ENCODE measurements around the gene STYXL2. TPM values are rescaled to one million over a fixed set of nuclear protein-coding genes. Genes with fewer than 3 reads are reported as not detected.

The STYXL2 gene
- total RNA-seq, 1 experiment from 2014 or later: 0.10 TPM

GRCh38 chr1:167101754-167102153, 7.9 kb downstream of the STYXL2 start:
- no peak for DNase-seq (ENCODE audit: low spot score)
- in situ Hi-C loops (cut with HindIII; ENCODE audit: low sequenced_read_pairs): no loop called here

DNA sequence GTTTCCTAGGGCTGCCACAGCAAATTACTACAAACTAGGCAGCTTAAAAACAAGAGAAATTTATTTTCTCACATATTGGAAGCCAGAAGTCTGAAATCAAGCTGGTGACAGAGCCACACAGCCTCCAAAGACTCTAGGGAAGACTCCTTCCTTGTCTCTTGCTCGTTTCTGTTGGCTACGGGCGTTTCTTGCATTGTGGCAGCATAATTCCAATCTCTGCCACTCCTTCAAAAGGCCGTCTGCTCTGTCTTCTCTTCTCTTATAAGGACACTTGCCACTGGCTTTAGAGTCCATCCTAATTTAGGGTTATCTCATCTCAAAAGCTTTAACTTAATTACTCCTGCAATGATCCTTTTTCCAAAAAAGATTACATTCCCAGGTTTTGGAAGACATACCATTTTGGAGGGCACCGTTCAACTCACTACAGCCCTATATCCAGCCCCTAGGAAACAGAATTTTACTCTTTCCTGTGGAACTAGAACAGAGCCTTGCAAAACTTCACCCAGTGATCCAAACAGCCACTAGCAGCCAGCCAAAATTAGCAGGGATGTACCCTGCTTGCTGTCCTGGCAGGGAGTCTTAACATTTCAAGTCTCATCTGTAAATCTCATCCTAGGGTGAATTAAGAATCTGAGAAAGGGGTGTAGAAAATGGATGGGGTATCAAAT, 9.2 kb downstream of the STYXL2 start:
- in situ Hi-C loops (cut with HindIII; ENCODE audit: low sequenced_read_pairs): no loop called here

GRCh38 chr1:167104256-167104633, 10.4 kb downstream of the STYXL2 start:
- no peak for DNase-seq (ENCODE audit: low spot score)
- in situ Hi-C loops (cut with HindIII; ENCODE audit: low sequenced_read_pairs): no loop called here

More for the DNA sequence above, 9.2 kb downstream of the STYXL2 start:
- no peak for DNase-seq (ENCODE audit: low spot score)

DNA sequence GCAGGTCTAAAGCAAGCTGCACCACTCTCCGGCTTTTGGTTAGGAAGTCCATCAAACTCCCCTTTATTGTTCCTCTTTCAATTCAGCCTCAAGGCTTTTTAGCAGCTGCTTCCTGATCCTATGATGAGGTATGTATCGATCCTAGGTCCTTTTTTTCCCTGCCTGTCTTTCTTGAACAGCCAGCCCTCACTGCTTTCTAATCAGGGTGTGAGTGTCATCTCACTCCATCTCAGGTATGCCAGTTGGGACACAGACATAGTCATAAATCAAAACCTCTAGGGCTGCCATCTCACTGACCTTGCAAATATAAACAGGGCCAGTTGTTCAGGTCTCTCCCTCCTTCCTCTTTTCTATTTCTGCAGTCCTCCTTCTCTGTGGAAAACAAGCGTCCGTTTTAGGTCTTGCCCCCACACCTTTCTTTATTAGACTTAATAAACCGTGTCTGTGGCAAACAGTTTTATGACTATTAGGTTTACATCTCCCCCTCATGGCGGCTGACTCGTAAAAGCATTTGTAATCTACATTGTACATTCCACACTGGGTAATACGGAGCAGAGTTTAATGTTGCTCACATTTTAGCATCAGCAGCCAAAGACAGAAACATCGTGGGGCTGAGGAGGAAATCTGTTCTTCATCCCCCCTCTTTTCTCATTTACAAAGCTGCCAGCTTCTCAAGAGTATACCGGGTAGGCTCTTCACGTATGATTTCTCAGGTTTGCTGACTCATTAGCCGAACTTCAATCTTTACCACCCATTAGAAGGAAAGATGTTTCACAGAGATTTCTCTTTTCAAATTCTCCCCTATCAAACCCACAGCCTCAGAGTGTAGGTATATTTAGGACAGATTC, 11.6 kb downstream of the STYXL2 start:
- in situ Hi-C loops (cut with HindIII; ENCODE audit: low sequenced_read_pairs): no loop called here
- peak; percentile 61 for DNase-seq (ENCODE audit: low spot score)

GRCh38 chr1:167106119-167106461, 12.2 kb downstream of the STYXL2 start:
- peak; percentile 49 for DNase-seq (ENCODE audit: low spot score)
- in situ Hi-C loops (cut with HindIII; ENCODE audit: low sequenced_read_pairs): no loop called here

GRCh38 chr1:167107456-167107855, 13.6 kb downstream of the STYXL2 start:
- no peak for DNase-seq (ENCODE audit: low spot score)
- in situ Hi-C loops (cut with HindIII; ENCODE audit: low sequenced_read_pairs): no loop called here

GRCh38 chr1:167109125-167109524, 15.2 kb downstream of the STYXL2 start:
- DNase-seq (ENCODE audit: low spot score): no peak
- in situ Hi-C loops (cut with HindIII; ENCODE audit: low sequenced_read_pairs): no loop called here

DNA sequence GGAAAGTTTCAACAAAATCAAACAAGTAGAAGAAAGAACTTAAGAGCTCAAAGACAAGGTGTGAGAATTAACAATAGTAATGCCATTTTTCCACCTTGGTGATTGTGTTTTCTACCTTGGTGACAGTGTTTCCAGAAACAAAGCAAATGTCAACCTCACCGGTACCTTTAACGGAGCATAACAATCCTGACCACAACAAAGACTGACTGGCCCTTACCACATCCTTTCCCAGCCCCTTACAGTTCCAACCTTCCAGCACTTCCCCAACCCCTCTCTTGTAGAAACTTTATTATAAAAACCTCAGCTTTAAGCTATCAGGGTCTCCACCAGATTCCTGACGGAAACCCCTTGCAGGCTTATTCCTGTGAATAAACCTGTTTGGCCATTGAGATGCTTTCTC, 16.7 kb downstream of the STYXL2 start:
- DNase-seq (ENCODE audit: low spot score): no peak
- in situ Hi-C loops (cut with HindIII; ENCODE audit: low sequenced_read_pairs): no loop called here

- in situ Hi-C loops (cut with HindIII; ENCODE audit: low sequenced_read_pairs): no loop called here
- DNase-seq (ENCODE audit: low spot score): no peak
These were observed 18.2 kb downstream of the STYXL2 start for GRCh38 chr1:167111868-167112709.

- DNase-seq (ENCODE audit: low spot score): no peak
- in situ Hi-C loops (cut with HindIII; ENCODE audit: low sequenced_read_pairs): no loop called here
These were observed 20.9 kb downstream of the STYXL2 start for GRCh38 chr1:167114725-167115124.

DNA sequence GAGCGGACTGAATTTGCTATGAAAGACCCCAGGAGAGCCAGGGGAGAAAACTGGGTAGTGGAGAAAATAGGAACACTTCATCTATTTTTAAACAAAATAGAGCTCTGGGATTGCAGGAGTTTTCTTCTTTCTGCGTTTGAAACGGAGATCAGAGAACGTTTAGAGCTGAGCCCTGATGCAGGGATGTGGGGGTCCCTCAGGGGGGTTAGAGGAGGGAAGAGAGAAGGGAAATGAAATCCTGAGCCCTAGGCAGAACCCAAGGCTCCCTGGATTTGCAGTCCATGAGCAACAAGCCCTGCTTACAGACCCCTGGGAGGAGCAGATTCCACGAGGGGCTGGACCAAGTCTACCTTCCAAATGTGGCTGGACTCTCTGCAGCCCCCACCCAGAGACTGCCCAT, 21.8 kb downstream of the STYXL2 start:
- in situ Hi-C loops (cut with HindIII; ENCODE audit: low sequenced_read_pairs): no loop called here
- no peak for DNase-seq (ENCODE audit: low spot score)

DNA sequence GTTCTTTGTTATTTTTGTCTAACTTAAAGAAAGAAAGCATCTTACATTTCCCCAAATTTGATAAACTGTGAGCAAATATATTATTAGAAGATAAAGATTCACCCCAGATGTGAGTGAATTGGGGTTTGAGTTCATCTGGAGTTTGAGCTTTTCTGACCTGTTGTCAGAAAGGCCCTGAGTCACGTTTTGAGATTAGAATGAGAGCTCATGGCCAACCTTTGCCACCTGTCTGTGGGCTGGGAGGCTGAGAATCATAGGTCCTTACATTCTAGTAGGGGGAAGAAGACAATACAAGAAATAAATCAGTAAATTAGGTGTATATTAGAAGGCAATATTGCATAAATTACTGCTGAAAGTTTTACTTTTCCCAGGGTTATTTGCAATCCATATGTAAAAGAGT, 22.3 kb downstream of the STYXL2 start:
- in situ Hi-C loops (cut with HindIII; ENCODE audit: low sequenced_read_pairs): no loop called here
- no peak for DNase-seq (ENCODE audit: low spot score)

DNA sequence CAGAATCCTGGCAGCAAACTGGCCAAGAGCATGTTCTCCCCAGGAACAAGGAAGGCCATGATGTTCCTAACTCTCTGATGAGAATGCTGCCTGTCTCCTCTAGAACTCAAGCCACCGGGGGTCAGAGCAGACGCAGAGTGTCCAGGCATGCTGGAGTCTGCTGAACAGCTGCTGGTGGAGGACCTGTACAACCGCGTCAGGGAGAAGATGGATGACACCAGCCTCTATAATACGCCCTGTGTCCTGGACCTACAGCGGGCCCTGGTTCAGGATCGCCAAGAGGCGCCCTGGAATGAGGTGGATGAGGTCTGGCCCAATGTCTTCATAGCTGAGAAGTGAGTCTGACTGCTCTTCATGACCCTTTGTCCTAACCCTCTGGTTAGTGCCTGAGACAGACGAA, 23.4 kb downstream of the STYXL2 start:
- no peak for DNase-seq (ENCODE audit: low spot score)
- in situ Hi-C loops (cut with HindIII; ENCODE audit: low sequenced_read_pairs): no loop called here

- in situ Hi-C loops (cut with HindIII; ENCODE audit: low sequenced_read_pairs): no loop called here
These were observed 24.3 kb downstream of the STYXL2 start for GRCh38 chr1:167118188-167118587.

GRCh38 chr1:167119696-167120095, 25.8 kb downstream of the STYXL2 start:
- in situ Hi-C loops (cut with HindIII; ENCODE audit: low sequenced_read_pairs): no loop called here
- no peak for DNase-seq (ENCODE audit: low spot score)

More at GRCh38 chr1:167118188-167118587, 24.3 kb downstream of the STYXL2 start:
- no peak for DNase-seq (ENCODE audit: low spot score)

DNA sequence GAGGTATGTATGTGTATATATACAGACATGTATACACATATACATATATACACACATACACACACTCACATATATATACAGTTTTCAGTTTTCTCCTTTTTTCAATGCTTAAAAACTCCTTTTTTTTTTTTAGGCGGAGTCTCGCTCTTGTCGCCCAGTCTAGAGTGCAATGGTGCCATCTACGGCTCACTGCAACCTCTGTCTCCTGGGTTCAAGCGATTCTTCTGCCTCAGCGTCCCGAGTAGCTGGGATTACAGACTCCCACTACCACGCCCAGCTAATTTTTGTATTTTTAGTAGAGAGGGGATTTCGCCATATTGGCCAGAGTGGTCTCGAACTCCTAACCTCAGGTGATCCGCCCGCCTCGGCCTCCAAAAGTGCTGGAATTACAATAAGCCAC, 27.0 kb downstream of the STYXL2 start:
- in situ Hi-C loops (cut with HindIII; ENCODE audit: low sequenced_read_pairs): no loop called here
- DNase-seq (ENCODE audit: low spot score): no peak

DNA sequence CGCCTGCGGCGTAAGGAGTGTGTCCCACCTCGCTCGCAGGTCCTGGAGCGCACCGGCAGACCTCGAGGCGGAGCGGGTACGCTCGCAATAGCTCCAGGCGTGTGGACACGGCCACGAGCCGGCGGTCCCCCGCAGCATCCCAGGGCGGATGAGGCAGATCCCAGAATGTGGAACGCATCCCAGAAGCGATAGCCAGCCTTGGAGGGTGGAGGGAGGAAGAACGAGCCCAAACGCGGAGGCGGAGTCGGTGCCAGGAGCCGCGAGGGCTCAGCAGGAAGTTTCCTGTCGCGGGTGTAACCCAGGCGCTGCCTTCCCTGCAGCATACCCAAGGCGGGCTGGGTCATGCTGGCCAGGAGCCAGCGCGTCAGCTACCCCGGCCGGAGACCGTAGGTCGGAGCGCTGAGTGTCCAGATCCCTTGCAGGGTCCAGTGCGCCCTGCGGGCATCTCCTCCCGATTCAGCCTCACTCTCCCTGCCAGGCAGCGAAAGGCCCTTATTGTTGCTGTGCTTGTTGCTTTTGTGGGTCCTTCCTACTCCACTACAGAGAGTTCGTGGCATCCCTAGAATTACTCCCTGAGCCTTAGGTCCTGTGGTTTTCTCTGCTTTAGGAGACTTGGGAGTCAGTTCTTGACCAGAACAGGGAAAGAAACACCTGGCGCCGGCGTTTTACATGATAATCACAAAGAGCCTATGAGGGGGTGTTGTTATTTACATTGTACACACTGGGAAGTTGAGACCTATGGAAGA, 27.7 kb downstream of the STYXL2 start:
- in situ Hi-C loops (cut with HindIII; ENCODE audit: low sequenced_read_pairs): no loop called here
- peak; percentile 87 for DNase-seq (ENCODE audit: low spot score)

- no peak for DNase-seq (ENCODE audit: low spot score)
- in situ Hi-C loops (cut with HindIII; ENCODE audit: low sequenced_read_pairs): no loop called here
These were observed 28.2 kb downstream of the STYXL2 start for GRCh38 chr1:167122121-167122480.

GRCh38 chr1:167122568-167122967, 28.7 kb downstream of the STYXL2 start:
- in situ Hi-C loops (cut with HindIII; ENCODE audit: low sequenced_read_pairs): no loop called here
- no peak for DNase-seq (ENCODE audit: low spot score)
